NCI-H345 treated with DMSO at 0.1 percent for 48 hours (cell line): Measurements from ENCODE around the gene GABRA4.

ENCODE experiments used
- DNase-seq: peaks from one replicate; lab custom pipeline; 2025; ENCODE audit not compliant: unreplicated experiment; lab: John Stamatoyannopoulos, UW

The GABRA4 gene

GRCh38 chr4:46993075-46994006 is at the start of gene GABRA4:
Gene GABRA4, minus strand, starts transcription at chr4:46993581. Its CDS starts 157 bp downstream, at chr4:46993424.
- no peak for DNase-seq

- no peak for DNase-seq
Observed at GRCh38 chr4:47040828-47041227, 47.4 kb upstream of the GABRA4 start.

- no peak for DNase-seq
Observed at GRCh38 chr4:47038263-47038662, 44.9 kb upstream of the GABRA4 start.

GRCh38 chr4:47032405-47033106 is 39.2 kb upstream of the GABRA4 start:
- no peak for DNase-seq

GRCh38 chr4:47031751-47032404 is 38.5 kb upstream of the GABRA4 start:
- no peak for DNase-seq

GRCh38 chr4:47031011-47031678 is 37.8 kb upstream of the GABRA4 start, which contains the start of gene GABRB1:
Gene GABRB1, plus strand, starts transcription at chr4:47031567.
- DNase-seq: no peak

- no peak for DNase-seq
Observed at GRCh38 chr4:47017494-47017893, 24.1 kb upstream of the GABRA4 start.

- no peak for DNase-seq
Observed at GRCh38 chr4:47017081-47017480, 23.7 kb upstream of the GABRA4 start.

GRCh38 chr4:47013373-47013772 is 20.0 kb upstream of the GABRA4 start:
- DNase-seq: no peak

GRCh38 chr4:47012676-47013075 is 19.3 kb upstream of the GABRA4 start:
- DNase-seq: no peak

- DNase-seq: no peak
Observed at GRCh38 chr4:47010912-47011446, 17.6 kb upstream of the GABRA4 start.

- no peak for DNase-seq
Observed at GRCh38 chr4:47010347-47010911, 17.0 kb upstream of the GABRA4 start.

GRCh38 chr4:47002580-47002979 is 9.2 kb upstream of the GABRA4 start:
- DNase-seq: no peak

- DNase-seq: no peak
Observed at GRCh38 chr4:47000406-47000805, 7.0 kb upstream of the GABRA4 start.

GRCh38 chr4:46999566-46999965 is 6.2 kb upstream of the GABRA4 start:
- DNase-seq: no peak

- no peak for DNase-seq
Observed at GRCh38 chr4:46994007-46994405, 625 bp upstream of the GABRA4 start.

- DNase-seq: no peak
Observed at GRCh38 chr4:46992338-46992737, 1.0 kb downstream of the GABRA4 start.

GRCh38 chr4:46986922-46987638 is 6.3 kb downstream of the GABRA4 start:
- no peak for DNase-seq

GRCh38 chr4:46984781-46985180 is 8.6 kb downstream of the GABRA4 start:
- no peak for DNase-seq

GRCh38 chr4:46980851-46981250 is 12.5 kb downstream of the GABRA4 start:
- DNase-seq: no peak
